Measurements from ENCODE around the gene RPE.

The RPE gene

DNA sequence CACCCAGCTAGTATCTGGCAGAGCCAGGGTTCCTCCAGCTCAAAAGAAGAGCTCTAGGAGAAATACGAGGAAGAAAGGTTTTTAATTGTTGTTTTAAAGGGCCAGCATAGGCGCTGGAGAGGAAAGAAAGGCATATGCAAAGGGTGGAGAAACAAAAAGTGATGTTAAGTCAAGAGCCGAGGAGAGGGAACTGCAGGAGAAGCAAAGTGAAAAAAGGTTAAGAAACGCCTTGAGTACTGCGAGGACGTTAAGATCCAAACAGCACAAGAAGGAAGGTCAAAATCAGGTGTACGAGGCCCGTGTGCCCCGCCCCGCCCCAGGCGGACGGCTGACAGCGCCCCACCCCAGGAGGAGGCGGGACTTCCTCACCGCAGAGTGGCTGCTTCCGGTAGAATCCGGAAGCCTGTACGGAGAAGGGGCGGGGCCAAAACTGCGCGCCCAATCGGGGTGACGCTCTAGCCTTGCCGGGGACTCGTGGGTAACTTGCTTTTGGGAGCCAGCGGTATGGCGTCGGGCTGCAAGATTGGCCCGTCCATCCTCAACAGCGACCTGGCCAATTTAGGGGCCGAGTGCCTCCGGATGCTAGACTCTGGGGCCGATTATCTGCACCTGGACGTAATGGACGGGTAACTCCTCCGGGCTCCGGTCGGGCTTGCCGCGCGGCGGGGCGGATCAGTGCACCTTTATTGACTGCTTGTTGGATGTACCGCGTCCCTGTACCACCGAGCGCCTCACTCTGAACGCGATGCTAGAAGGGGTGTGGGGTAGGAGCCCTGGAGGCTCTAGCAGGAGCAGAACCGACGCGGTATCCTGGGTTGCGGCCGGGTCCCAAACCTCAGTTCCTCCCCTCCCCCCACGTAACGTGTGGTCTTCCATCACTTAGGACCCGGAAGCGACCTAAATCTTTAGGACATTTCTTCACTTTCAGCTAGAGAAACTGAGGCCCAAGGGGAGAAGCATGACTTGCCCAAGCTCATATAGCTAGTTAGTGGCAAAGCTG, at the start of gene RPE:
RPE (plus strand) TSS at position 481 of the 1,000 bp plus-strand sequence; CDS start at position 505, 24 bp downstream.
- peak; percentile 96 for DNase-seq

GRCh38 chr2:209956271-209956670, 46.2 kb upstream of the RPE start:
- DNase-seq = no peak

DNA sequence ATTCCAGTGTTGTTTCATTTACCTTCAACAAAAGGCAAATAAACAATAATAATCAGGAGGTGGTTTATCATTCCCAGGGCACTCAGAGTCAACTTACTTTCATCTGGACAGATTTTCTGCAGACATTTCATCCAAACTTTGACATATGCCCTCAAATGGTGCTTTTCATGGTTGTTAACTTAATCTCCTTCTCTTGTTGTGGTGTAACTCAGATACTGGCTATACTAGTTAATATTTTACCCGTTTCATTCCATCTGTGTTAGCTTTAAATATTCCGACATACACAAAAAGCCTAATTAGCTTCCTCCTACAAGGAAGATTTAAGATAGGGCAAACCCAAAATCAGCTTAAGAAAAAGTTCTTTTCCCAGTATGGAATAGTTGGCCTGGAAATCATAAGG, 44.4 kb upstream of the RPE start:
- DNase-seq = no peak

DNA sequence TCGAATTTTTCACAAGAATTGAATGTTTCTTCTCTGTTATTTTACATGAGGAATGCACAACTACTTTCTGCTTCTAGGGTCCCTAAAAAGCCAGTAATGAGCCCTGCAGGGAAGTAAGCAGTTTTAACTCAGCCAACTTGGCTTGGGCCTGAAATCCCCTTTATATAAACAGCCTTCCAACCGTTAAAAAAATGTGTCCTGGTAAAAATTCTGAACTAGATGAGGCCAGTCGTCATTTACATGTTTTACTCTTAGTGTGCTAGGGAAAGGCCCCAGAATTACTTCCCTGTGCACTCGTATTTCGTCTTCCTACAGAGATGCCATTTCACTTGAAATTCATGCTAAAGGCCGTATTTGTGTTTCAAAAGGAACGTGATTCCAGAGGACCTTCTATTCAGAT, 42.4 kb upstream of the RPE start:
- DNase-seq = no peak

DNA sequence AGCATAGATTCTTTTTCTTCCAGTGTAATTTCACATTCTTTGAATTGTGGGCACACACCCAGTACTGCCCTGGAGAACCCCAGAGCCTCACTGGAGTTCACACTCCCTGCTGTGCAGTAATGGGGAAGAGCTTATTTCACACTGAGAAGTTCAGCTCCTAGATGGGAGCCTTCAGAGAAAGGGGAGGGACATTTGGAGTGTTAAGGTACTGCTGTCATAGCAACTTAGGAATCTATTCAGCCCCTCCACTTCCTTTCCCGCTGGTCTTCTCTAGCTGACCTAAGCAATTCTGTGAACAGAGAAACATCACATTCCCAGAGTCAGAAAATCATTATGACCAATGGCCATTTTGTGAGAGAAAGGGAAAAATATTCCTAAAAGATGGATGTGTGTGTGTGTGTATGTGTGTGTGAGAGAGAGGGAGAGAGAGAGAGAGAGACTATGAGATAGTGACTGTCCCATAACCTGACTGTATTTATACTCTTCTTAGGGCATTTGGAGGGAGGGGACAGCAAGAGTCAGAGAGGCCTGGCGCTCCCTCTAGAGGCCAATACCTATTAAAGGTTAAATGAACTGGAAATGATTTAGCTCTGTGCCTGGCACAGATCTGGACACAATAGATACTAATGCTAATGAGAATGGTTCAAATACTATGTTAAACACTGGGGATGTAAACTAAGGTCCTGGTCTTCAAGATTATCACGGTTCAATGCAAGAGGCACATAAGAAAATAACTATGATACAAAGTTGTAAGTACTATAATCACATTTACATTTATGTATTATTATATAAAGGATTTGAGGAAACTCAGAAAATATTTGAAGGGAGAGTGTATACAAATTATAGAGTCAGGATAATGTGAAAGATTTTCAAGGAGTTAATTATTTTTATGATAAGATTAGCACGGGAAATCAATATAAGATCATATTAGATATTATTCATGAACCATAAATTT, 41.5 kb upstream of the RPE start:
- DNase-seq = peak; percentile 39

DNA sequence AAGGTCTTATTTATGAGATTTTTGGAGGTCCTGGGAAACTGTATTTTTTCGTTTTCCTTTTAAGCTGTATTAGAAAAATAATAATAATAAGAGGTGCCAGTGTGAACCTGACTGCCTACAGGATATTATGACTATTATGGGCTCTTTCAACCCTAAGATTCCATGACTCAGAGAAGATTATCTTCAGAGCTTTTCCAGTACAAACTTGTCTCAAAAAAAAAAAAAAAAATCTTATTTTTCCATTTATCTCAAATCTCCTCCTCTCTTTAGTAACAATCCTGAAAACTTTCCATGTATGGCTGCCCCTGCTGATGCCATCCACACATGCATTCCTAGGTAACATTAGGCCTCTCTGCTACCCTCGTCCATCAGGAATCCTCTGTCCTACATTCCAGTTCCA, 36.7 kb upstream of the RPE start:
- no peak for DNase-seq

- no peak for DNase-seq
Measured at GRCh38 chr2:209969692-209970091, 32.7 kb upstream of the RPE start.

DNA sequence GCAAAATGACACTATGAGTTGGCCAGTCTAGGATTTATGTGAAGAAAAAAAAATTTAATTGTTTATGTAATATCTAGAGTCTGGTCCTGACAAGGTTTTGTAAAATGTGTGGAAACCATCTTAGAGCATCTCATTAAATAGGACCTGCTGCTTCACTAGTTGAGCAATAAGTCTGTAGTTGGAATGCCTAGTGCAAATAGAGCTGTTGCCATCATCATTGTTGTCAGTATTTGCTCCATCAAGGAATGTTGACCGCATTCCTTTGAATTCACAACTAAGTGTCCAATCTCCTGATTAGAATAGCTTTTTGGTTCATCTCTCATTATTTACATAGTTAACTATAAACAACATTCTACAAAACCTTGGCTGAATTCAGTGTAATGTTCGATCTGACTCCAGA, 32.2 kb upstream of the RPE start:
- DNase-seq = no peak

- DNase-seq = no peak
Measured at GRCh38 chr2:209970711-209971110, 31.7 kb upstream of the RPE start.

DNA sequence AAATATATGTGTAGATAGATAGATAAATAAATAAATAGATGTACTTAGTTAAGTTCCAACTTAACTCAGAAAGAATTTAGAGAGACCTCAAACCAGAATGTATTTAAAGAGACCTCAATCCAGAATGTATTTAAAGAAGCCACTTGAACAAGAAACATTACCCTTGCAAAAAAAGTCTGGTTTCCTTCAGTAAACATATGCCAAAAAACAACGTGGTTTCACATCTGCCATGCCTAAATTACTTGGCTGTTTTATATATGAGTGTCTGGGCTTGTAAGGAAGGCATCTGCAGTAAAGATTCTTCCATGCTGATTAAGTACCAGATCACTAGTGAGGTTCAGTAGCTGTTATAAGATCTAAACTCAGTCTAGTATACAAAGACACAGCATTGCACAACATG, 29.1 kb upstream of the RPE start:
- no peak for DNase-seq

DNA sequence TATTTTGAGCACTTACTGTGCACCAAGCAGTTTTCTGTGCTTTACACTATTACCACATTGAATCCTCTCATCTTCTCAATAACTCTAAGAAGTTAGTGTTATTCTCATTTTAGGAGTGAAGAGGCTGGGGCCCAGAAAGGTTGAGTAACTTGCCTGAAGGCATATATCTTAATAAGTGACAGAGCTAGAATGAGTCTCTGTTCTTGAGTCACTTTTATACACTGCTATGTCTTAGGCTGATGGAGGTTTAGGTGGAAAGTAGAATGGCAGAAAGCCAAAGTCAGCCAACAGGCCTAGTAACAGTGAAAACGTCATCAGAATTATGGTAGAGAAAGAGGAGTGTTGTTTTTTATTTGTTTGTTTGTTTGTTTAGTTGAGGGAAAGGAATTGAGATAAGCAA, 27.9 kb upstream of the RPE start:
- DNase-seq = no peak

GRCh38 chr2:209976698-209977385, 25.6 kb upstream of the RPE start:
- DNase-seq = no peak

DNA sequence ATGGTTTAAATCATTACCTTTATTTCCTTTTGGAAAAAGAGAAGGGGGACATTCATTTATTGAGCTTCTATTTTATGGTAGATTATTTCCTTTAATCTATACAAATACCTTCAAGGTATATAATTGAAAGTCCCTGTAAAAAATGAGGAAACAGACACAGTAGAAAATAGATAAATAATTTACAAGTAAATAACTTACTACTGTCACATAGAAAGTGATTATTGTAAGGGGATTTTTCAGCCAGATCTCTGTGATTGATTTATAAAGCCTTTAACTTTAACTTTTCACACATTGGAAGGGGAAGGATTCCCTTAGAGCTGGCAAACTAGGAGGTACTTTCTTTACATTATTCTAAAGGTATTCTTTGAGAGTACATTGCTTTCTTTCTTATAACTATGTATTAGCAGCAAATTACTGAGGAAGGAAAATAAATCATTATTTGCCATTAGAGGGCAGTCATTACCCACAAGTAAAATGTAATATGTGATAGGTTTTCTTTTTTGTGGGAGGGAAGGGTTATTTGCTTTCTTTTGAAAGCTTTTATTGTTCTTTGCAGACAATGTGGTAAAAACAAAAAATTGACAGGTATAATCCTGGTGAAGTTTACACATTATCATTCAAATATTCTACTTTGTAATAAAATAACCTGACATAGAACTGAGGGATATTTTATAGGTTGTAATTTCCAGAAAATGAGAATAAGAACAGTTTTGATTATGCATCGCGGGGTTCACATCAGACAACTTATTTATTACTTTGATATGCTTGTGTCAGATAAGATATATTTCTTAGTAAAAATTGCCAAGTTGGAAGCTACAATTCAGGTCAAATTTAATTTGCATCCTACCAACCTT, 24.8 kb upstream of the RPE start:
- peak; percentile 58 for DNase-seq

DNA sequence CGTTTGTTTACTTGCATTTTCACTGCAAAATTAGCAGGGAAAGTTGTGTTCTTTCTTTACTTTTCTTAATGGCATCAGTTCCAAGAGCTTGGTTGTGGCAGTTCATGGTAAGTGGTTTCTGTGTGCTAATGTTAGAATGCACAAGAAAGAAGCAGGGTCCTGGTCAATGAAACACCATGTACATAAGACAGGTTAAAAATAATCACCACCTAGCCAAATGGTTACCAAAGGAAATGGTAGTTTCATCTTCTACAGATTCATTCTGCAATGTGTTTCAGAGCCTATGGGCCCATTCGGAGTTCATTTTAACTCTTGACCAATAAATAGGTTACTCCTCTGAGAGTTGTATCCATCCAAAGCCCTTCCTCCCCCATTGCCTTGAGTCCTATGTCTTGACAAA, 18.1 kb upstream of the RPE start:
- DNase-seq = no peak

DNA sequence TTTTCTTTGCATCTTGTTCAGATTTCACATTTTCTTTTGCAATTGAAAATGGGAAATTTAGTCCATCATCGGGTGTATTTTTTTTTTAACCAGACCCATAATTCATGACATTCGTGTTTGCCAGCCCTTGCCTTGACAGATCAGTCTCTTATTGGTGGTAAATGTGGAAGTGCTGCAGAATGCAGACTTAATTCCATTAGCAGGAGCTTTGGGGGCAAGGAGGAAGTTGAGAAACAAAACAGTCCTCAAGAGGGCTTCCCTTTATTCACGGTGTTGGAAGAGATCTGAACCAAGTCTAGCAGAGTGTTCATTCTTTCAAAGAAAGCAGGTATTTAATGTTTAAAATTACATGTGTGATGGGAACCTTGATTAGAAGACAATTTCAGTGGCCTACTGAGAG, 16.6 kb upstream of the RPE start:
- no peak for DNase-seq

- DNase-seq = no peak
Measured at GRCh38 chr2:209986415-209986814, 16.0 kb upstream of the RPE start.

GRCh38 chr2:209988010-209988409, 14.4 kb upstream of the RPE start:
- DNase-seq = no peak

DNA sequence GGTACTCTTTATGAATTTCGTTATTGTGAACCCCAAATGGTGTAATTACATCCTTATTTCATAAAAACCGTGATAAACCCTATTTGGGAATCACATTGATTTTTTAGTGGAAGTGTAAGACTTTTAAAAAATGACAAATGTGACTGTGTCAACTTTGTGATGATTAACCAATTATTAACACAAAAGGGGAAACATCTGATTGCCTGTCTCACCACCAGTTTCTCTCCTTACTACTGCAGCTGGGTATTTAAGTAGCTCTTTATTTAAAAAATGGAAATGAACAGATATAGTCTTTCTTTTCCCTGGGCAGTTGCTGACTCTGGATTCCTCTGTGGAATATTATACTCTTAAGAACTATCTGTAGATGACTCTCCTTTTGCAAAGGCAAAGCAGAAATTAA, 11.6 kb upstream of the RPE start:
- no peak for DNase-seq

DNA sequence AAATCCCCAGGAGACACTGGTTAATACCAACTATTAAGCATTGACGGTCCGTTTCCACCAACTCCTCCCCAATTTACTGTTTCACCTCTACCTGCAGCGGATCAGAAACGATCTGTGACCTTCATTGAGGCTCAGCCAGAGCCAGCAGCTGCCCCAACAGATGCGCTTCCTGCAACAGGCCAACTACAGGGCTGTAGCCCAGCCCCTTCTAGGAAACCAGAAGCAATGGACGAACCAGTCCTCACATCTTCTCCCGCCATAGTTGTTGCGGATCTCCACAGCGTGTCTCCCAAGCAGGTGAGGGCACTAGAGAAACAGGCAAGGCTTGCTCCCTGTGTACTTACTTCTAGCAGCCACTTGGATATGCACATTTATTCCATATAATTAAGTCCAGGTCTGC, 8.5 kb upstream of the RPE start:
- no peak for DNase-seq

DNA sequence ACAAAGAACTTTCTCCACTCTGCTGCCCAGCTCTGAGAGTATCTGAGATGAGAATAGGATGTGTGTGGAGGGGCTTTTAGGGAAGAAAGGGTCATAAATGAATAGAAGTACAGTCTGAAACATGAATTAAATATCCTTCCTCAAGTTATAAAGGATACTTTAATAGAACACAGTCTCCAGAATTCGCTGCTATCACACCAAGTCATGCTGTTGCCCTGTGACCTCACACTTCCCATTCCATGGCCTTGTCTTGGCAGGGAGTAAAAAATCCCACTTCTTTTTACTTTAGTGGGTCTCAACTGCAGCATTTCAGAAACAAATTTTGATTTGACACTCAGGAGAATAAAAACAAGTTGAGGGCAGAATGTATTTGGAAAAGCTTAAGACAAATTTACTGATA, 3.8 kb upstream of the RPE start:
- no peak for DNase-seq

- DNase-seq = no peak
Measured at GRCh38 chr2:210000464-210001324, 1.7 kb upstream of the RPE start.

All from CD4-positive, alpha-beta T cell treated with Interleukin-21 for 1 hour (primary cell).